GM12872 (cell line): Measurements from ENCODE around the gene SCN1B.

Experiments
- TF ChIP-seq, protein P1 (sequence below): IDR thresholded peaks from 3 replicates; pipeline ENCODE4 v1.5.1; 2011; ENCODE audit warnings: low read depth, mild to moderate bottlenecking, low read length, moderate library complexity; ENCODE audit not compliant: insufficient read depth

The SCN1B gene

DNA sequence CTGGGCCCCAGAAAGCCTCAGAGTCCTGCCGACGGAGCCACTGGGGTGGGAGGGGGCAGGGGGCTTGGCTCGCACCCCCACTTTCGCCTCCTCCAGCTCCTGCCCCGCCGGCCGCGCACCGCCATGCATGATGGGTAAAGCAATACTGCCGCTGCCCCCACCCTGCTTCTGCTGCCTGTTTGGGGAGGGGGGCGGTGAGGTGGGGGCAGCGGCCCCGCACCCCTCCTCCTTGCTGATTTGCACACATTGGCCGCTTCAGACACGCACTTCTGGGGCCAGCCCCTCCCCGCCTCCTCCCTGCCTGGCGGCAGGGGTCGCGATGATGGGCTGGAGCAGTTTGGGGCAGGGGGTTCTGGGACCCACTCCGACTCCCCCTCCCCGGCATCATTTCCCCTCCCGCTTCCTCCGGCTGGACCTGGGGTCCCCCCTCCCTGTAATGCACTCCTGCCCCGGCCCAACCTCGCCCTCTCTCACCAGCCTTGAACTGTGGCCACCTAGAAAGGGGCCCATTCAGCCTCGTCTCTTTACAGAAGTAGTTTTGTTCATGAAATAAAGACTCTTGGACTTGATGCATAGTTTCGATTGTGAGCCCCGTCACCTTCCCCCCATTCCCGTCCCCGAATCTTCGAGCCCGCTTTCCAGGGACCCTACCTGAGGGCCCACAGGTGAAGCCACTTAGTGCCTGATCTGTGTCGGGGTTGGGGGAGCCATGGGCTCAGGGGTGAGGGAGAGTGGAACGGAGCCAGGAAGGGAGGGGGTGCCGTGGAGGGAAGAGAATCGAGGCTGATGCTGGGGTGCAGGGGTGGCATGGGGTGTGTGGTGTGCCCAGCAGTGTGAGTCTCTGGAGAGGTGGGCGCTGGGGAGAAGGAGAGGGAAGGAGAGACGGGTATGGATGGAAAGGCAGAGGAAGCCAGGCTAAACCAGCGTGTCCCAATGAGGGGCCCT, 9.9 kb downstream of the SCN1B start:
- TF ChIP-seq, protein P1, sequence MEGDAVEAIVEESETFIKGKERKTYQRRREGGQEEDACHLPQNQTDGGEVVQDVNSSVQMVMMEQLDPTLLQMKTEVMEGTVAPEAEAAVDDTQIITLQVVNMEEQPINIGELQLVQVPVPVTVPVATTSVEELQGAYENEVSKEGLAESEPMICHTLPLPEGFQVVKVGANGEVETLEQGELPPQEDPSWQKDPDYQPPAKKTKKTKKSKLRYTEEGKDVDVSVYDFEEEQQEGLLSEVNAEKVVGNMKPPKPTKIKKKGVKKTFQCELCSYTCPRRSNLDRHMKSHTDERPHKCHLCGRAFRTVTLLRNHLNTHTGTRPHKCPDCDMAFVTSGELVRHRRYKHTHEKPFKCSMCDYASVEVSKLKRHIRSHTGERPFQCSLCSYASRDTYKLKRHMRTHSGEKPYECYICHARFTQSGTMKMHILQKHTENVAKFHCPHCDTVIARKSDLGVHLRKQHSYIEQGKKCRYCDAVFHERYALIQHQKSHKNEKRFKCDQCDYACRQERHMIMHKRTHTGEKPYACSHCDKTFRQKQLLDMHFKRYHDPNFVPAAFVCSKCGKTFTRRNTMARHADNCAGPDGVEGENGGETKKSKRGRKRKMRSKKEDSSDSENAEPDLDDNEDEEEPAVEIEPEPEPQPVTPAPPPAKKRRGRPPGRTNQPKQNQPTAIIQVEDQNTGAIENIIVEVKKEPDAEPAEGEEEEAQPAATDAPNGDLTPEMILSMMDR = no peak

DNA sequence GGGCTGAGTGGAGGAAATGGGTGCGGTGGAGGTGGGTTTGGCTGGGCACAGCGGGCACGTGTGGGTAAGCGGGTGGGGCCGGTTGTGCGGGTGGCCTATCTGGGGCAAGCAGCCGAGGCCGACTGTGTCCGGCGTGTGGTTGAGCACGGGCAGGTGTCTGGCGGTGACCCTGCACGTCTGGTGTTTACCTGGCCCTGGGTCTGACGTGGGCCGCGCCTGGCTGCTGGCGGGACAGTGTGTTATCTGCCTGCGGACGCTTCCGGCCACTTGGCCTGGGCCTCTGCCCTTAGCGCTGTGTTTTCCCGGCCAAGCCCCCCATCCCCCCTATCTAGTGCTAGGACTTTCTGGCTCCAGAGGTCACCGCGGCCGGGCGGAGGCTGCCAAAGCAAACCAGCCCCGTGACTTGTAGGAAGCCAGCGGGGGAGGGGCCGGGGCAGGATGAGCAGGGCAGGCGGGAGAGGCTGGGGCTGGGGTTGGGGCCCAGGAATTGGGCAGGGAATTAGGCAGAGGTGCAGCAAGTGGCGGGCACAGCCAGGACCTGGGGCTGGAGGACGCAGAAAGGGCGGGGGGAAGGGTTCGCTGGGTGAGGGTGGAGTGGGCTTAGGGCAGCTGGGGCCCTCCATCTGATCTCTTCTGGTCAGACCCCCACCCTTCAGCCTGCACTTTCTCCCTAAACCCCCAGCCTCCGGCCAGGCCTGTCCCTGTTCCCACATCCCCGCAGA, 10.7 kb downstream of the SCN1B start:
- TF ChIP-seq, protein P1 = no peak

DNA sequence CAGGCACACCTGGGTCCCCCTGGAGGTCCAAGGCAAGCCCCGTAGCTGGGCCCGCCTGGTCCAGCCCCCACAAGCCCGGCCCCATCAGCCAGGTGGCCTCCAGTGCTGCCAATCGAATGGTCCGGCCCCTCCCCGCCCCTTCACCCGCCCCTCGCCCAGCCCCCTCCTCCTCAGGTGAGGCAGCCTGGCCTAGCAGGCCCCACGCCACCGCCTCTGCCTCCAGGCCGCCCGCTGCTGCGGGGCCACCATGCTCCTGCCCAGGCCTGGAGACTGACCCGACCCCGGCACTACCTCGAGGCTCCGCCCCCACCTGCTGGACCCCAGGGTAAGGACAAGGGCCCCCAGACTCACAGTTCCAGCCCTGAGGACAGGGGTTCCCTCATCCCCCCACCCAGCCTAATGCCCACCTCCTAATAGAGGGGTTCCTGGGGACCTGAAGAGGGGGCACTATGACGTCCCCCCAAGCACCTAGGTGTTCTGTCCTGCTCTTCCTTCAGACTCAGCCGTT, 11.3 kb downstream of the SCN1B start, which contains the start of gene HPN:
HPN (plus strand) TSS at position 174 of the 508 bp plus-strand sequence. CDS start 786 bp downstream, outside the sequence.
- TF ChIP-seq, protein P1 = no peak

GRCh38 chr19:35042056-35042730, 11.9 kb downstream of the SCN1B start:
- TF ChIP-seq, protein P1 = no peak

DNA sequence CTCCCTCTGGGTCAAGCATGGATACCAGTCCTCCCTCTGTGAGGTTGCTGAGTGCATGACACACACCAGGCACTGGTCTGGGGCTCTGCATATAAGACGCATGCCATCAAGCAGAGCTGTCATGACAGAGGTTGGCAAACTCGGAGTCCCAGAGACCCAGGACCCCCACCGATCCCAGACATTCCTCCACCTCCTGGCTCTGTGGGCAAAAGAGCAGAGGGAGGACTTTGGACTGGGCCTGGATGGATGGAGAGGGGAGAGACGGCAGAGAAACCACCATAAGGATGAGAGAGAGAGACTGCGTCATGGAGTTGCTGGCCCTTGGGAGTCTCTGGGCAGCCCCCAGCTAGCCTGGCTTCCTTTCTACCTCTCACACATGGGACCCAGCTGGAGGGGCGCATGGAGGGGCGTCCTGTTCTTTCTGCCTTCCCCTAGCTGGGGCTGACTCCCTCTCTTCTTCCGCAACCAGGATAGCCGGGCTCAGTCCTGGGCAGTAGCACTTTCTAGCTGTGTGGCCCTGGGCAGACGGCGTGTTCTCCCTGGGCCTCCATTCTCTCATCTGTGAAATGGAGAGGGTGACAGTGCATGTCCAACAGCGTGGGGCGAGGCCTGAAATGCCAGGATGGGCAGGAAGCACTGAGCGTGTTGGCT, 12.8 kb downstream of the SCN1B start:
- TF ChIP-seq, protein P1 = no peak

- TF ChIP-seq, protein P1 = no peak
These were observed 13.6 kb downstream of the SCN1B start for GRCh38 chr19:35043906-35044305.
